Stimulated activated CD4-positive, alpha-beta T cell treated with anti-CD3 and anti-CD28 coated beads, Interleukin-1b, Interleukin-23, amount 100 ng/mL, for 1 hour (primary cell): ENCODE data around the gene GTF3C4.
A peak's percentile ranks its signal among the peaks of the same experiment; 100 is the strongest.

ENCODE experiments used
- DNase-seq, 2 donors: peaks; one replicate each; pipeline ENCODE4 v3.0.0-alpha.2; 2020; ENCODE audit warnings: low read depth in 2 of 2

Gene GTF3C4, protein sequence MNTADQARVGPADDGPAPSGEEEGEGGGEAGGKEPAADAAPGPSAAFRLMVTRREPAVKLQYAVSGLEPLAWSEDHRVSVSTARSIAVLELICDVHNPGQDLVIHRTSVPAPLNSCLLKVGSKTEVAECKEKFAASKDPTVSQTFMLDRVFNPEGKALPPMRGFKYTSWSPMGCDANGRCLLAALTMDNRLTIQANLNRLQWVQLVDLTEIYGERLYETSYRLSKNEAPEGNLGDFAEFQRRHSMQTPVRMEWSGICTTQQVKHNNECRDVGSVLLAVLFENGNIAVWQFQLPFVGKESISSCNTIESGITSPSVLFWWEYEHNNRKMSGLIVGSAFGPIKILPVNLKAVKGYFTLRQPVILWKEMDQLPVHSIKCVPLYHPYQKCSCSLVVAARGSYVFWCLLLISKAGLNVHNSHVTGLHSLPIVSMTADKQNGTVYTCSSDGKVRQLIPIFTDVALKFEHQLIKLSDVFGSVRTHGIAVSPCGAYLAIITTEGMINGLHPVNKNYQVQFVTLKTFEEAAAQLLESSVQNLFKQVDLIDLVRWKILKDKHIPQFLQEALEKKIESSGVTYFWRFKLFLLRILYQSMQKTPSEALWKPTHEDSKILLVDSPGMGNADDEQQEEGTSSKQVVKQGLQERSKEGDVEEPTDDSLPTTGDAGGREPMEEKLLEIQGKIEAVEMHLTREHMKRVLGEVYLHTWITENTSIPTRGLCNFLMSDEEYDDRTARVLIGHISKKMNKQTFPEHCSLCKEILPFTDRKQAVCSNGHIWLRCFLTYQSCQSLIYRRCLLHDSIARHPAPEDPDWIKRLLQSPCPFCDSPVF

GRCh38 chr9:132670457-132671391 lies at the start of gene GTF3C4:
Gene GTF3C4 (plus strand): TSS chr9:132670464. CDS start chr9:132670599, 135 bp downstream.
- peak; percentile 2 to 12 for DNase-seq

GRCh38 chr9:132622159-132622558 lies 48.1 kb upstream of the GTF3C4 start:
- DNase-seq, result no peak

DNA sequence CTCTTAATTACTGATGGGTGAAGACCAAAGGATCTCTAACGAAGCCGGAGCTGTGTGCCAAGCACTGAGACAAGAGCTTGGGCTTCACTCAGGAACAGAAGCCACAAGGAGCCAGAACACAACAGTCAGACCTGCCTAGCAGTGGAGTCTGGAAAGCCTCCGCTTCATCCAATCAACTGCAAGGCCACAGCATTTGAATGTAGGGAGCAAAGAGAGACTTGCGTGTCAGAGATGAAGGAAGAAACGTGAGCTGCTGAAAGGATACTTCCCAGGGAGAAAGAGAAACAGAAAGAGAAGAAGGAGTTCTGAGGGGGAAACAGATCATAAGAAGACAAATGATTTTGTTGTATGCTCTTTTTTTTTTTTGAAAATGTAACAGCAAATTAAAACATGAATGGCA lies 44.0 kb upstream of the GTF3C4 start:
- DNase-seq, result no peak

- no peak for DNase-seq
Measured at GRCh38 chr9:132627106-132627505, 43.2 kb upstream of the GTF3C4 start.

GRCh38 chr9:132627594-132627993 lies 42.7 kb upstream of the GTF3C4 start:
- no peak for DNase-seq

GRCh38 chr9:132628746-132629145 lies 41.5 kb upstream of the GTF3C4 start:
- no peak for DNase-seq

DNA sequence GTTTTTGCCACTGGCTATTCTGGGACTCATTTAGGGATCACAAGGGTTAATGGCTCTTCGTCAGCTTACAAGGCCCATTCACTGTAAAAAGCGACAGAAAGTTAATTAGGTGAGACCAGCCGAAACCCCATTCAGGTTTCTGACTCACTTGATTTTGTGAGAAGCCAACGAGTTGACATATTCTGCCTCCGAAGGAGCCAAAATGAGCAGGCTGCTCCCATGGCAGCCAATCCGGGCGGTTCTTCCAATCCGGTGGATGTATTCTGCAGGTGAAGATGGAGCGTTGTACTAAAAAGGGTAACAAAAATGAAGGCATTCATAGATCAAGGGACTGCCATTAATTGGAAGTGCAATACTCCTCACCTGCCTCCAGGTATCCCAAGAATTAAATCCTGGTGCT lies 40.1 kb upstream of the GTF3C4 start:
- no peak for DNase-seq

DNA sequence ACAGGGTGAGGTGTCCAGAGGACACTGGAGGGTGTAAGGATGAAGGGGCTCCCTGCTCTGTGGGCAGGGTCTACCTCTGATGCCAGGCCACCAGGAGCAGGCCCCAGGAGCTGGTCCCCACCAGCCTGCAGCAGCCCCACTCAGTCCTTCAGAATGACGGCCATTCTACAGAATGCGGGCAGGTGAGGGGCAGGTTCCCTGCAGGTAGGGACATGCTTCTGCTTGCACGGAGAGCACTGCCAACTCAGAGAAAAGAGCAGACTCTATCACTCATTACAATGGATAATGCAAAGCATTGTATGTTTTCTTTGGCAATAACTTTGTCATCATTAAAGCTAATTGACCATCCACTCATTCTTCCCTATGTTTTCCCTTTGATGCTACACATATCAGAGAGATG lies 39.5 kb upstream of the GTF3C4 start:
- DNase-seq, result no peak

GRCh38 chr9:132631280-132631679 lies 39.0 kb upstream of the GTF3C4 start:
- DNase-seq, result no peak

GRCh38 chr9:132631685-132632084 lies 38.6 kb upstream of the GTF3C4 start:
- DNase-seq, result no peak

DNA sequence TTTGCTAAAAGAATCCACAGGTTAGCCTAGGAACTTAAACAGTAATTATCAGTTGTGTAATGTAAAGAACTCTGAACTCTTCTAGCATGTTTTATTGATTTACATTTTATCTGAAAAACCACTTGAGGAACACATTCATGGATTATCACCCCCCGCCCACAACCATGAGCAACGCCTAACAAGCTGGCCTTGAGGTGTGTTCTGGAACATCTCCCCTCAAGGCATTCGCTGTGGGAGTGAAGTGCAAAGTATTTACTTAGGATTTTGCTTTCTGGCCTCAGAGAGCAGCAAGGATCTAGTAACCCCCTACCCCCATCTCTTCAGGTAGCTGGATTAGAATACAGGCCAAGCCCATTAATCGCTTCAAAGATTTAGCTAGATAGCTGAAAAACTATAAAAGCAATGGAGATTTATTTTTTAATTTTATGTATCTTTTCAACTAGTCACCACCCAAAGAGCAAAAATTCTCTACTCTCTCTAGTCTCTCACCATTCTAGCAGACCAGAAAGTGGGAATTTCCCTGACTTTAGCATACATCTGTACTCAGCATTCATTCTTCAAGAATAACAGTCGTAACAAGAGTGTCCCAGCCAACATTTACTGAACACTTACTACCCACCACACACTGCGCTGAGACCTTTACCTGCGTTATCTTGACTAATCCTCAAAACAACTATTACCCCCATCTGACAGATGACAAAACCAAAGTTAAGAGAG lies 37.7 kb upstream of the GTF3C4 start:
- no peak for DNase-seq

- DNase-seq, result no peak
Measured at GRCh38 chr9:132634327-132634726, 35.9 kb upstream of the GTF3C4 start.

DNA sequence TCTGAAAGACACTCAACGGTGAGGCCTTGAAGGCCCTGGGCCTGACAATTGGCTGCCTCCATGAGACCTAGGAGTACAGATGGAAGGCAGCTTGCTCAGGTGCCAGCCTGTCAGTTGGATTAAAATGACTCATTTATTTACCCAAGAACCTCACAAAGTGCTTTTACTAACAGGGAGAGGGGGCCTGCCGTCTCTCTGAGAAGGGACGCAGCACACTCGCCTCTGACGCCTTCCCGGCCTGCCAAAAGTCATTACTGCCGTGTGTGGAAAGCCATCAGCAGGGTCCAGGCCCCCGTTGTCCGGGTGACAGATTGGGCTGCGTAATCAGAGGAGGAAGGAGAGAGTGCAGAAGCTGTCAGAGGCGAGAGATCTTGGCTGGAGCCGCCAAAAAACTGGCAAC lies 32.9 kb upstream of the GTF3C4 start:
- DNase-seq, result no peak

DNA sequence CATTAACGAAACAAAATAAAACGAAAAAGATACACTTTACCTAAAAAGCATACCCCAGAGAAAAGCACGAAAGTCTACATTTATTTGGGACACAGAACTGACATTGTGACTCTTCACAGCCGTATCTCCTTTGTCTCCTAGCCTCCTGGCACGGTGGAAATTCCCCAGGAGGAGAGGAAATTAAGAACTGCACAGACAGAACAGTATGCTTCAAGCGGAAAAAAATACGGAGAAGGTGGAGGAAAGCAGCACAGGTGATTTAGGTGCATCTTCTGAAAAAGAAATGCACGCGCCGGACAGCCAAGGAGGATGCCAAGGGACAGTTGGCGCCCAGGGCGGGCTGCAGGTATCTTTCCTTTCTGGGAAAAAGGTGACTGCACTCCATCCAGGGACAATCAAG lies 32.5 kb upstream of the GTF3C4 start:
- DNase-seq, result no peak

DNA sequence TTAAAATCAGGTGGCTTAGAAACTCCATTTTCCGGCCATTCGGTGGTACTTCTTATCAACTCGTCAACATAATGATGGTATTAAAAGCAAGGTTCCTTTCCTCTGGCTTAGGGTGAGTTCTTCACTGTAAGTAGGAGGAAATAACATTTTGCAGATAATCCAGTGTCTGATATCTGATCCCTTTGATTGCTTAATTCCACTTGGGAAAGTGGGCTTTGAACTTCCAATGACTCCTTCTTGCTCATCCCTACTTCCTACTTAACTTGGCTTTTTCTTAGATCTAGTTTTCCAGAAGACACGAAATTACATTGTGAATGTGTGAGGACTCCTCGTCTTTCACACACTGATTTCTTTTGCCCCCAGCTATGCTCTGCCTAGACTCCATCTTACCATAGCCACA lies 32.0 kb upstream of the GTF3C4 start:
- no peak for DNase-seq

DNA sequence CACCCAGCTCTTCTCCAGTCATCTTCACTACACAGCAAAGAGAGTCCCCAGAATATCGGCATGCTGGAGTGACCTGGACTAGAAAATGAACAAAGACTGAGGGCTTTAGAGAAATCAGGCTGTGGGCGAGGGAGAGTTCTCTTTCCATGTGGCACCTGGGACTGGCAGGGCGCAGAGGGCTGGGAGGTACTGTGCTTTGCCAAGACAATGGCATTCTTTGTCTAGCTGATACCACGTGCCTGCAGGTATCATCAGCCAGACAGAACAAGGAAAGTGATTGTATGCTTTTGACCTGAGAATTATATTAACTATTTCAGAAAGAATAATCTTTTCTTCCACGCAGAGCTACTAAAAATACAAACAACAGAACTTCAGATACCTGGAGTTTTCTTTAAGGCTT lies 30.9 kb upstream of the GTF3C4 start:
- DNase-seq, result no peak

GRCh38 chr9:132641216-132641615 lies 29.0 kb upstream of the GTF3C4 start:
- DNase-seq, result no peak

- DNase-seq, result no peak
Measured at GRCh38 chr9:132644251-132644650, 26.0 kb upstream of the GTF3C4 start.

- no peak for DNase-seq
Measured at GRCh38 chr9:132645306-132645705, 25.0 kb upstream of the GTF3C4 start.

- DNase-seq, result no peak
Measured at GRCh38 chr9:132645711-132646110, 24.6 kb upstream of the GTF3C4 start.

GRCh38 chr9:132646726-132647125 lies 23.5 kb upstream of the GTF3C4 start:
- no peak for DNase-seq
